ENCODE data around the gene HINT2.

GRCh38 chr9:35862328-35862727 lies 47.5 kb upstream of the HINT2 start:
- TF ChIP-seq, protein P1, sequence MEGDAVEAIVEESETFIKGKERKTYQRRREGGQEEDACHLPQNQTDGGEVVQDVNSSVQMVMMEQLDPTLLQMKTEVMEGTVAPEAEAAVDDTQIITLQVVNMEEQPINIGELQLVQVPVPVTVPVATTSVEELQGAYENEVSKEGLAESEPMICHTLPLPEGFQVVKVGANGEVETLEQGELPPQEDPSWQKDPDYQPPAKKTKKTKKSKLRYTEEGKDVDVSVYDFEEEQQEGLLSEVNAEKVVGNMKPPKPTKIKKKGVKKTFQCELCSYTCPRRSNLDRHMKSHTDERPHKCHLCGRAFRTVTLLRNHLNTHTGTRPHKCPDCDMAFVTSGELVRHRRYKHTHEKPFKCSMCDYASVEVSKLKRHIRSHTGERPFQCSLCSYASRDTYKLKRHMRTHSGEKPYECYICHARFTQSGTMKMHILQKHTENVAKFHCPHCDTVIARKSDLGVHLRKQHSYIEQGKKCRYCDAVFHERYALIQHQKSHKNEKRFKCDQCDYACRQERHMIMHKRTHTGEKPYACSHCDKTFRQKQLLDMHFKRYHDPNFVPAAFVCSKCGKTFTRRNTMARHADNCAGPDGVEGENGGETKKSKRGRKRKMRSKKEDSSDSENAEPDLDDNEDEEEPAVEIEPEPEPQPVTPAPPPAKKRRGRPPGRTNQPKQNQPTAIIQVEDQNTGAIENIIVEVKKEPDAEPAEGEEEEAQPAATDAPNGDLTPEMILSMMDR (IDR thresholded peaks at IDR 0.05; ENCODE audit: borderline replicate concordance, extremely low read depth, low read length, poor library complexity, severe bottlenecking) = no peak
- TF ChIP-seq EZH2 (IDR thresholded peaks at IDR 0.05; ENCODE audit: borderline replicate concordance, low read depth, low read length, severe bottlenecking) = no peak

All from DND-41 (cell line).